SU-DHL-6 (cell line): Measurements from ENCODE around the gene DCAF17.

ENCODE experiments used
- CTCF ChIP-seq: fragments of 200-600 bp; sonication (generic); IDR thresholded peaks from one replicate; pipeline ENCODE4 v1.5.1; 2017; ENCODE audit warnings: antibody characterized with exemption, mild to moderate bottlenecking, low read length, moderate library complexity; ENCODE audit not compliant: insufficient read depth, poor library complexity, severe bottlenecking
- EZH2phosphoT487 ChIP-seq: fragments of 200-600 bp; sonication (generic), shearing (Covaris generic); conservative IDR thresholded peaks from 2 replicates; pipeline ENCODE4 v1.6.1; 2018; ENCODE audit warnings: mild to moderate bottlenecking, antibody characterized with exemption, low read length, moderate library complexity, mixed read lengths

- TF ChIP-seq CTCF (no peak), EZH2phosphoT487 (no peak)
Measured at GRCh38 chr2:171533331-171533730, 99.3 kb downstream of the DCAF17 start.
